Measurements from ENCODE around the gene TBXAS1. TPM values are rescaled to one million over a fixed set of nuclear protein-coding genes. Genes with fewer than 3 reads are reported as not detected.

The TBXAS1 gene
- total RNA-seq, 1 experiment from 2014 or later = 2.3 TPM

- CTCF ChIA-PET = interaction anchor here (1.9 kb wide), 1 partner anchor 10 kb away, joined by 8 read pairs; no protein-coding TSS in a partner anchor
- TF ChIP-seq MYBL2 (CRISPR knock-in tag; IDR thresholded peaks at IDR 0.05) (no peak), ATF6 (CRISPR knock-in tag; IDR thresholded peaks at IDR 0.05) (no peak), EMX1 (CRISPR knock-in tag; IDR thresholded peaks at IDR 0.05) (no peak), HMGA2 (CRISPR knock-in tag; IDR thresholded peaks at IDR 0.05) (no peak), PREB (CRISPR knock-in tag; IDR thresholded peaks at IDR 0.05; ENCODE audit: borderline replicate concordance) (no peak)
- H3K36me3 Mint-ChIP-seq = no peaks in the 10 kb centered on the region
These were observed 162.8 kb downstream of the TBXAS1 start for GRCh38 chr7:139991911-139992310.

GRCh38 chr7:139992353-139993044, 163.4 kb downstream of the TBXAS1 start:
- Mint-ChIP-seq H3K4me3 (no peak overlapping the region), H3K27ac (no peak overlapping the region), H3K9me3 (peaks cover 5% of the 10 kb centered on the region; the same call in 1 of the 2 replicates), H3K4me1 (peaks cover 15% of the 10 kb centered on the region), H3K27me3 (ENCODE audit: low read depth) (no peaks in the 10 kb centered on the region; the same call in 1 of the 2 replicates), H3K36me3 (no peaks in the 10 kb centered on the region)
- ChIA-PET POLR2A (no interaction called here), CTCF (interaction anchor here (0.9 to 1.9 kb wide), 4 partner anchors 10 to 391 kb away, joined by 3 to 8 read pairs (median 4); no protein-coding TSS in a partner anchor)
- ATAC-seq (no peak), DNase-seq (ENCODE audit: low spot score) (no peak)
- TF ChIP-seq NR3C1 (CRISPR knock-in tag; conservative IDR thresholded peaks at IDR 0.05; ENCODE audit: low read depth) (no peak), ZNF532 (CRISPR knock-in tag; IDR thresholded peaks at IDR 0.05; ENCODE audit: borderline replicate concordance) (no peak), GTF2I (CRISPR knock-in tag; conservative IDR thresholded peaks at IDR 0.05) (no peak), NFYB (CRISPR knock-in tag; conservative IDR thresholded peaks at IDR 0.05; ENCODE audit: low read depth) (no peak), ARID4B (CRISPR knock-in tag; IDR thresholded peaks at IDR 0.05; ENCODE audit: borderline replicate concordance) (no peak), IRF2 (CRISPR knock-in tag; IDR thresholded peaks at IDR 0.05; ENCODE audit: borderline replicate concordance, low read depth) (no peak), OVOL2 (CRISPR knock-in tag; IDR thresholded peaks at IDR 0.05; ENCODE audit: borderline replicate concordance) (no peak), GABPB1 (CRISPR knock-in tag; IDR thresholded peaks at IDR 0.05) (no peak), STAT6 (CRISPR knock-in tag; conservative IDR thresholded peaks at IDR 0.05; ENCODE audit: low read depth) (no peak), ZNF232 (CRISPR knock-in tag; IDR thresholded peaks at IDR 0.05) (no peak), ZBTB21 (CRISPR knock-in tag; IDR thresholded peaks at IDR 0.05; ENCODE audit: borderline replicate concordance) (no peak), ELF4 (CRISPR knock-in tag; IDR thresholded peaks at IDR 0.05; ENCODE audit: low read depth) (no peak), HMGA2 (CRISPR knock-in tag; IDR thresholded peaks at IDR 0.05) (no peak), USF1 (CRISPR knock-in tag; IDR thresholded peaks at IDR 0.05) (no peak)

More at GRCh38 chr7:139991911-139992310, 162.8 kb downstream of the TBXAS1 start:
- POLR2A ChIA-PET = no interaction called here
- H3K9me3 Mint-ChIP-seq = peaks cover 6% of the 10 kb centered on the region; the same call in 1 of the 2 replicates
- H3K27me3 Mint-ChIP-seq (ENCODE audit: low read depth) = no peaks in the 10 kb centered on the region; the same call in 1 of the 2 replicates
- H3K4me1 Mint-ChIP-seq = peaks cover 15% of the 10 kb centered on the region
- H3K4me3 Mint-ChIP-seq = no peak overlapping the region
- no peak overlapping the region for H3K27ac Mint-ChIP-seq
- ATAC-seq (no peak), DNase-seq (ENCODE audit: low spot score) (no peak)

Data from WTC11 (cell line).